HepG2 (cell line): ENCODE data around the gene POMT1. TPM values are rescaled to one million over a fixed set of nuclear protein-coding genes. Genes with fewer than 3 reads are reported as not detected.

Source experiments
- ATRX ChIP-seq: sonication (generic); formaldehyde crosslinking; IDR thresholded peaks from 2 replicates; pipeline ENCODE4 v1.4.0; 2020; ENCODE audit warnings: missing genetic modification reagents, borderline replicate concordance
- CENPX ChIP-seq: sonication (generic); formaldehyde crosslinking; IDR thresholded peaks from 2 replicates; pipeline ENCODE4 v1.9.0; 2021; ENCODE audit warnings: mild to moderate bottlenecking, missing genetic modification reagents, moderate library complexity
- GMEB2 ChIP-seq: IDR thresholded peaks from 2 replicates; pipeline ENCODE4 v1.6.1; 2016; ENCODE audit warnings: missing biosample characterization, missing genetic modification reagents, low read depth
- NFAT5 ChIP-seq: sonication (generic); formaldehyde crosslinking; IDR thresholded peaks from 2 replicates; pipeline ENCODE4 v1.4.0; 2020; ENCODE audit warnings: missing genetic modification reagents
- RFXANK ChIP-seq: IDR thresholded peaks from 2 replicates; pipeline ENCODE4 v1.6.1; 2016
- SSRP1 ChIP-seq: IDR thresholded peaks from 2 replicates; pipeline ENCODE4 v1.6.1; 2016; ENCODE audit warnings: control low read depth
- TAF15 ChIP-seq: fragments of 200-400 bp; formaldehyde crosslinking; IDR thresholded peaks from one replicate; pipeline ENCODE4 v1.6.1; 2018; ENCODE audit warnings: mild to moderate bottlenecking, low read depth, low read length; ENCODE audit not compliant: poor library complexity, severe bottlenecking
- ZKSCAN1 ChIP-seq: fragments of 150-350 bp; IDR thresholded peaks from 2 replicates; pipeline ENCODE4 v1.6.1; 2014; ENCODE audit warnings: low read length
- ZNF430 ChIP-seq: sonication (generic); formaldehyde crosslinking; IDR thresholded peaks from 2 replicates; pipeline ENCODE4 v1.9.0; 2021; ENCODE audit warnings: mild to moderate bottlenecking, missing genetic modification reagents
- ZNF570 ChIP-seq: sonication (generic); formaldehyde crosslinking; IDR thresholded peaks from 2 replicates; pipeline ENCODE4 v1.4.0; 2020; ENCODE audit warnings: mild to moderate bottlenecking, missing genetic modification reagents, borderline replicate concordance
- ZNF646 ChIP-seq: sonication (generic); formaldehyde crosslinking; IDR thresholded peaks from 2 replicates; pipeline ENCODE4 v1.9.0; 2021; ENCODE audit warnings: mild to moderate bottlenecking, missing genetic modification reagents
- ZNF768 ChIP-seq: sonication (generic); formaldehyde crosslinking; IDR thresholded peaks from 2 replicates; pipeline ENCODE4 v1.4.0; 2020; ENCODE audit warnings: missing genetic modification reagents
- ZNF782 ChIP-seq: sonication (generic); formaldehyde crosslinking; IDR thresholded peaks from 2 replicates; pipeline ENCODE4 v1.4.0; 2020; ENCODE audit warnings: missing genetic modification reagents, mild to moderate bottlenecking, borderline replicate concordance
- polyA plus RNA-seq, 8 experiments: library from polyadenylated mRNA; depleted of rRNA in 3 of 8; stranded (reverse) in 7 of 8; unstranded in 1 of 8; fragments of >200 nt; fragmentation: Illumina TruSeq in 4 of 8; extraction: Trizol in 4 of 8; gene quantifications; 2 replicates each; pipeline versions ENCODE4 v1.2.1 to v1.2.3, GENCODE V29; 2011 to 2016; ENCODE audit warnings: low read depth in 4 of 8, missing spikeins in 1 of 8, mixed read lengths in 1 of 8; ENCODE audit not compliant: insufficient read depth in 1 of 8
- total RNA-seq, 5 experiments: library from RNA; depleted of rRNA; stranded (reverse); fragments of >200 nt; fragmentation: Illumina TruSeq; extraction: Trizol; gene quantifications; 2 replicates each; pipeline ENCODE4 v1.2.3, GENCODE V29; 2016; ENCODE audit warnings: low read depth in 1 of 5

Gene POMT1
- total and polyA plus RNA-seq, 2 of the 13 experiments (the other 11 are each of a cell fraction or from before 2014, with no cell fraction given): 21.6 to 22.7 TPM

GRCh38 chr9:131502781-131503625, at the start of gene POMT1 (continued):
- peak; percentile 58; the same call in 1 of the 2 replicates for TF ChIP-seq ZNF768 (CRISPR knock-in tag)
- TF ChIP-seq ZNF782 (CRISPR knock-in tag): peak; percentile 47
- no peak for TF ChIP-seq ZKSCAN1
- TF ChIP-seq SSRP1 (CRISPR knock-in tag): no peak
- TF ChIP-seq ATRX (CRISPR knock-in tag): no peak
- no peak for TF ChIP-seq ZNF570 (CRISPR knock-in tag)
- TF ChIP-seq CENPX (CRISPR knock-in tag): no peak
- TF ChIP-seq ZNF646 (CRISPR knock-in tag): peak; percentile 41; the same call in 1 of the 2 replicates
- TF ChIP-seq NFAT5 (CRISPR knock-in tag): peak; percentile 46
- TF ChIP-seq TAF15: no peak
- TF ChIP-seq GMEB2 (CRISPR knock-in tag): no peak
- no peak for TF ChIP-seq ZNF430 (CRISPR knock-in tag)
- no peak for TF ChIP-seq RFXANK
